Spleen (tissue), 7 donors: ENCODE results near the gene S100A7.

ENCODE experiments used
- POLR2A ChIP-seq, 3 donors: fragments of 450-650 bp; IDR thresholded peaks; one replicate each; pipeline ENCODE4 v1.5.1; 2017; ENCODE audit warnings: antibody characterized with exemption in 3 of 3, mild to moderate bottlenecking in 1 of 3
- POLR2AphosphoS5 ChIP-seq, 3 donors: sonication (generic); formaldehyde crosslinking; IDR thresholded peaks; one replicate each; pipeline ENCODE4 v1.5.1; 2017; ENCODE audit warnings: antibody characterized with exemption in 3 of 3
- TF ChIP-seq, protein P1 (sequence below), 11 experiments: fragments of 200-600 bp in 7 of 11; fragments of 450-650 bp in 4 of 11; sonication (generic) in 4 of 11; IDR thresholded peaks in 8 of 11; conservative IDR thresholded peaks in 3 of 11; 1 replicate in 7 of 11; 2 replicates in 4 of 11; pipeline versions ENCODE4 v1.4.0 to v1.8.0; 2016 to 2021; ENCODE audit warnings: antibody characterized with exemption in 11 of 11, inconsistent platforms in 4 of 11, mild to moderate bottlenecking in 1 of 11
- donor health status: DM: no; HTN: no; CAD: no; lungs with moderate emphysema.
- donor health status: DM: no; HTN: no; CAD: no.
- donor health status: DM: no; HTN: no; CAD: no.

GRCh38 chr1:153437236-153437635 is 23.2 kb downstream of the S100A7 start:
- TF ChIP-seq, protein P1, sequence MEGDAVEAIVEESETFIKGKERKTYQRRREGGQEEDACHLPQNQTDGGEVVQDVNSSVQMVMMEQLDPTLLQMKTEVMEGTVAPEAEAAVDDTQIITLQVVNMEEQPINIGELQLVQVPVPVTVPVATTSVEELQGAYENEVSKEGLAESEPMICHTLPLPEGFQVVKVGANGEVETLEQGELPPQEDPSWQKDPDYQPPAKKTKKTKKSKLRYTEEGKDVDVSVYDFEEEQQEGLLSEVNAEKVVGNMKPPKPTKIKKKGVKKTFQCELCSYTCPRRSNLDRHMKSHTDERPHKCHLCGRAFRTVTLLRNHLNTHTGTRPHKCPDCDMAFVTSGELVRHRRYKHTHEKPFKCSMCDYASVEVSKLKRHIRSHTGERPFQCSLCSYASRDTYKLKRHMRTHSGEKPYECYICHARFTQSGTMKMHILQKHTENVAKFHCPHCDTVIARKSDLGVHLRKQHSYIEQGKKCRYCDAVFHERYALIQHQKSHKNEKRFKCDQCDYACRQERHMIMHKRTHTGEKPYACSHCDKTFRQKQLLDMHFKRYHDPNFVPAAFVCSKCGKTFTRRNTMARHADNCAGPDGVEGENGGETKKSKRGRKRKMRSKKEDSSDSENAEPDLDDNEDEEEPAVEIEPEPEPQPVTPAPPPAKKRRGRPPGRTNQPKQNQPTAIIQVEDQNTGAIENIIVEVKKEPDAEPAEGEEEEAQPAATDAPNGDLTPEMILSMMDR (IDR thresholded peaks at IDR 0.05 in 8 of 11, conservative IDR thresholded peaks at IDR 0.05 in 3 of 11): no peak
- TF ChIP-seq POLR2A (IDR thresholded peaks at IDR 0.05): no peak
- no peak for TF ChIP-seq POLR2AphosphoS5 (IDR thresholded peaks at IDR 0.05)
